BLaER1 treated with 17β-estradiol and CSF1 and Interleukin-3, amounts not matched to agents 10 nM and 100 nM (cell line): ENCODE data around the gene NSMCE1.

Experiments used
- H3K27ac ChIP-seq, 11 experiments: shearing (Covaris generic); formaldehyde crosslinking; 2 replicates each; pipeline ENCODE4 v1.8.1; 2022
- H3K27me3 ChIP-seq, 11 experiments: shearing (Covaris generic); formaldehyde crosslinking; 2 replicates each; pipeline ENCODE4 v1.8.1; 2022
- H3K36me3 ChIP-seq, 11 experiments: shearing (Covaris generic); formaldehyde crosslinking; 2 replicates each; pipeline ENCODE4 v1.8.1; 2022
- H3K4me1 ChIP-seq, 10 experiments: shearing (Covaris generic); formaldehyde crosslinking; 2 replicates each; pipeline ENCODE4 v1.8.1; 2022
- H3K4me2 ChIP-seq, 11 experiments: shearing (Covaris generic); formaldehyde crosslinking; 2 replicates each; pipeline ENCODE4 v1.8.1; 2022
- H3K4me3 ChIP-seq, 10 experiments: shearing (Covaris generic); formaldehyde crosslinking; 2 replicates each; pipeline ENCODE4 v1.8.1; 2022
- H3K9ac ChIP-seq, 11 experiments: shearing (Covaris generic); formaldehyde crosslinking; 2 replicates each; pipeline ENCODE4 v1.8.1; 2022
- H3K9me3 ChIP-seq, 11 experiments: shearing (Covaris generic); formaldehyde crosslinking; replicated peaks in 1 of 11; 2 replicates each; pipeline ENCODE4 v1.8.1; 2022
- H4K20me1 ChIP-seq, 11 experiments: shearing (Covaris generic); formaldehyde crosslinking; 2 replicates each; pipeline ENCODE4 v1.8.1; 2022
- Cebpa-rat ChIP-seq, 11 experiments: shearing (Covaris generic); IDR thresholded peaks; 2 replicates each; pipeline ENCODE4 v1.8.1; 2022

NSMCE1 gene

DNA sequence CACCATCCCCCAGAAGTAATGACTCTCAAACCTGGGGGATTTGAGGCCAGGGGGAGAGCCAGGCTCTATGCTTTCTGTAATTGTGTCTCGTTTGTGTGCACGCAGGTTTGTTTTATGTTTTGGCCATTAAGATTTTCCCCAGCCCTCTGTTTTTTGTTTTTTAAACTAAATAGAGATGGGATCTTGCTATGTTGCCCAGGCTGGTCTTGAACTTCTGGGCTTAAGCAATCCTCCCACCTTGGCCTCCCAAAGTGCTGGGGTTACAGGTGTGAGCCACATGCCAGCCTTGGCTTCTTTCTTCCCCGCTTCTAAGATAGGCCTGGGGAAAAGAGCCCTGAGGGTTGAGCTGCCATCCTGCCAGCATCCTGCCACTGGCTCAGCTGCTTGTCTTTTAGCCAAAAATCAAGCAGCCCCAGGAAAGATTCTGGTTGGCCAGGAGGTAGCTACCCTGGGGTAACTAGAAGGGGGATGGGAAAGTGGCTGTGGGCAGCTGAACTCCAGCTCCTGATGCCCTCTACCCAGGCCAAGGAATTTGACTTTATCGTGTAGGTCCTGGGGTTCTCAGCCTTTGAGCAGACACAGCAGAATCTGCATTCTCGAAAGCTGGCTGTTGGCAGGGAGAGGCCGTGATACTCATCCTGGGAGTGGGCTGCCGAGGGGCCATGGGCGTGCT, 46.9 kb downstream of the NSMCE1 start:
- peak overlapping the region in 3 of 11 experiments; percentile 8 to 42 (median 40); a peak in 3 of 22 replicates for H3K9ac ChIP-seq
- H3K4me3 ChIP-seq, result no peak overlapping the region
- peaks cover 0 to 8% (median 0%) of the 10 kb centered on the region in 11 experiments; a peak in 3 of 22 replicates for H3K27me3 ChIP-seq
- peak overlapping the region in 6 of 11 experiments; percentile 10 to 83 (median 54); a peak in 10 of 22 replicates for H3K27ac ChIP-seq
- H4K20me1 ChIP-seq, result peaks cover 0 to 35% (median 0%) of the 10 kb centered on the region in 11 experiments; a peak in 4 of 22 replicates
- no peaks in the 10 kb centered on the region for H3K9me3 ChIP-seq
- H3K36me3 ChIP-seq, result peaks cover 0 to 42% (median 10%) of the 10 kb centered on the region in 11 experiments; a peak in 10 of 22 replicates
- H3K4me2 ChIP-seq, result peak overlapping the region in 10 of 11 experiments; percentile 27 to 94 (median 68); a peak in 19 of 22 replicates
- peaks cover 24 to 87% (median 76%) of the 10 kb centered on the region in 10 experiments for H3K4me1 ChIP-seq
- TF ChIP-seq Cebpa-rat (IDR thresholded peaks at IDR 0.05), result no peak

- H3K9me3 ChIP-seq, result no peaks in the 10 kb centered on the region
- peaks cover 18 to 80% (median 69%) of the 10 kb centered on the region in 10 experiments for H3K4me1 ChIP-seq
- no peak for TF ChIP-seq Cebpa-rat (IDR thresholded peaks at IDR 0.05)
- H3K4me3 ChIP-seq, result no peak overlapping the region
- peaks cover 0 to 50% (median 10%) of the 10 kb centered on the region in 11 experiments; a peak in 13 of 22 replicates for H3K36me3 ChIP-seq
- no peak overlapping the region for H3K9ac ChIP-seq
- H3K27ac ChIP-seq, result no peak overlapping the region
- H4K20me1 ChIP-seq, result peaks cover 0 to 28% (median 0%) of the 10 kb centered on the region in 11 experiments; a peak in 3 of 22 replicates
- H3K27me3 ChIP-seq, result peaks cover 0 to 6% (median 0%) of the 10 kb centered on the region in 11 experiments; a peak in 3 of 22 replicates
- peak overlapping the region in 2 of 11 experiments; percentile 12 to 69; a peak in 1 of 22 replicates for H3K4me2 ChIP-seq
Measured at GRCh38 chr16:27220991-27221390, 47.6 kb downstream of the NSMCE1 start.

- Histone ChIP-seq H3K27me3 (peaks cover 0 to 6% (median 0%) of the 10 kb centered on the region in 11 experiments; a peak in 1 of 22 replicates), H3K9ac (no peak overlapping the region), H3K27ac (no peak overlapping the region), H3K9me3 (no peaks in the 10 kb centered on the region), H3K4me2 (peak overlapping the region in 4 of 11 experiments; percentile 69 to 82 (median 80); a peak in 3 of 22 replicates), H3K36me3 (peaks cover 0 to 54% (median 15%) of the 10 kb centered on the region in 11 experiments; a peak in 13 of 22 replicates), H4K20me1 (peaks cover 0 to 26% (median 0%) of the 10 kb centered on the region in 11 experiments; a peak in 3 of 22 replicates), H3K4me1 (peaks cover 14 to 75% (median 65%) of the 10 kb centered on the region in 10 experiments), H3K4me3 (no peak overlapping the region)
- no peak for TF ChIP-seq Cebpa-rat (IDR thresholded peaks at IDR 0.05)
Measured at GRCh38 chr16:27220527-27220926, 48.0 kb downstream of the NSMCE1 start.

DNA sequence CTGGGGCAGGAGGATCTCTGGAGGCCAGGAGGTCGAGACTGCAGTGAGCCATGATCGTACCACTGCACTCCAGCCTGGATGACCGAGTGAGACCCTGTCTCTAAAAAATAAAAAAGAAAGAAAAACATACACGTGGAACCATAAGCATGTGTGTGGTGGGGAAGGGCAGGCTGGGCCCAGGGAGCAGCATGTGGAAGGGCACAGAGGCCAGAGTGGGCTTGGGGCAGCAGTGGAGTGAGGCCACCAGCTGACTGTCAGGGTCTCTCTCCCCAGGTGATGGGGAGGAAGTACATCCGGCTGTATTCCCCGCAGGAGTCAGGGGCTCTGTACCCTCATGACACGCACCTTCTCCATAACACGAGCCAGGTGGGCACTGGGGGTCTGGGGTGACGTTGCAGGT, 48.5 kb downstream of the NSMCE1 start:
- Histone ChIP-seq H3K27ac (peak overlapping the region in 1 of 11 experiments; percentile 46; a peak in 2 of 22 replicates), H3K9me3 (no peaks in the 10 kb centered on the region), H3K4me1 (peaks cover 11 to 71% (median 61%) of the 10 kb centered on the region in 10 experiments; a peak in 19 of 20 replicates), H3K9ac (no peak overlapping the region), H3K4me3 (no peak overlapping the region), H4K20me1 (peaks cover 0 to 22% (median 0%) of the 10 kb centered on the region in 11 experiments; a peak in 3 of 22 replicates), H3K36me3 (peaks cover 0 to 58% (median 19%) of the 10 kb centered on the region in 11 experiments; a peak in 15 of 22 replicates), H3K27me3 (peaks cover 0 to 6% (median 0%) of the 10 kb centered on the region in 11 experiments; a peak in 1 of 22 replicates), H3K4me2 (peak overlapping the region in 4 of 11 experiments; percentile 69 to 82 (median 80); a peak in 6 of 22 replicates)
- no peak for TF ChIP-seq Cebpa-rat (IDR thresholded peaks at IDR 0.05)

- Histone ChIP-seq H3K4me3 (no peak overlapping the region; a peak in 1 of 20 replicates), H3K4me1 (peaks cover 11 to 70% (median 58%) of the 10 kb centered on the region in 10 experiments; a peak in 19 of 20 replicates), H3K27ac (peak overlapping the region in 7 of 11 experiments; percentile 5 to 52 (median 46); a peak in 10 of 22 replicates), H3K4me2 (peak overlapping the region; percentile 15 to 82 (median 69); a peak in 19 of 22 replicates), H3K36me3 (peaks cover 4 to 53% (median 14%) of the 10 kb centered on the region in 11 experiments; a peak in 15 of 22 replicates), H3K9ac (peak overlapping the region; percentile 6 to 62 (median 31); a peak in 15 of 22 replicates), H4K20me1 (peaks cover 0 to 13% (median 0%) of the 10 kb centered on the region in 11 experiments; a peak in 3 of 22 replicates), H3K27me3 (peaks cover 0 to 6% (median 0%) of the 10 kb centered on the region in 11 experiments; a peak in 1 of 22 replicates), H3K9me3 (no peaks in the 10 kb centered on the region)
- no peak for TF ChIP-seq Cebpa-rat (IDR thresholded peaks at IDR 0.05)
Measured at GRCh38 chr16:27219161-27219560, 49.4 kb downstream of the NSMCE1 start.

GRCh38 chr16:27218756-27219155, 49.8 kb downstream of the NSMCE1 start:
- Histone ChIP-seq H3K27me3 (peaks cover 0 to 6% (median 0%) of the 10 kb centered on the region in 11 experiments; a peak in 2 of 22 replicates), H3K4me3 (no peak overlapping the region), H3K27ac (peak overlapping the region in 6 of 11 experiments; percentile 5 to 52 (median 46); a peak in 8 of 22 replicates), H3K36me3 (peaks cover 4 to 52% (median 10%) of the 10 kb centered on the region in 11 experiments; a peak in 14 of 22 replicates), H4K20me1 (peaks cover 0 to 12% (median 0%) of the 10 kb centered on the region in 11 experiments; a peak in 3 of 22 replicates), H3K4me1 (peaks cover 12 to 70% (median 58%) of the 10 kb centered on the region in 10 experiments; a peak in 19 of 20 replicates), H3K9ac (peak overlapping the region; percentile 6 to 62 (median 31); a peak in 14 of 22 replicates), H3K9me3 (no peaks in the 10 kb centered on the region), H3K4me2 (peak overlapping the region in 10 of 11 experiments; percentile 15 to 82 (median 69); a peak in 19 of 22 replicates)
- TF ChIP-seq Cebpa-rat (IDR thresholded peaks at IDR 0.05), result no peak

- peaks cover 0 to 5% (median 0%) of the 10 kb centered on the region in 11 experiments; a peak in 2 of 22 replicates for H4K20me1 ChIP-seq
Measured at GRCh38 chr16:27217256-27217655, 51.3 kb downstream of the NSMCE1 start.

DNA sequence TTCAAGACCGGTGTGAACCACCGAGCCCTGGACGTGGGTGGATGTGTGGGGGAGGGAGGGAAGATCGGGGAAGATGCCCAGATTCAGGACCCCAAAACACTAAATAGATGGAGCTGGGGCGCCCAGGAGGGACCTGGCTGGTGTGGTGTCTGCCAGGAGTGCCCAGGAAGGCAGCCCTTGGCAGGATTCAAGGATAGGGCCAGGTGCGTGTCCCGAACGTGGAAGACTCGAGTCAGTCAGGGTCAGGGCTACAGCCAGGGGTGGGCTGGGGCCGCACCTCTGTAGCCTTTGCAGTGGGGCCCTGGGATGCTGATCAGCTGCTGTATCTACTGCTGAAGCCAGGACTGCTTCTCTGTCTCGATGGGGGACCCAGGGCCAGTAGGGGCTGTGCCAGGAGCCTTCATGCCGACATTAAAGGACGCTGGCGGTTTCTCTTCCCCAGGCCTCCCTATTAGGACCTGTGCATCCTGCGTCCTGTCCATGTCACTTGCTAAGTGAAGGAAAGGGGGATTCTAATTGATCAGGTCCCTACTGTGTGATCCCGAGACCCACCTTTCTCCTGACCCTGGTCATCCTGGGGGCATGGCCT, 52.2 kb downstream of the NSMCE1 start:
- TF ChIP-seq Cebpa-rat (IDR thresholded peaks at IDR 0.05), result no peak
- peaks cover 0 to 65% (median 52%) of the 10 kb centered on the region in 10 experiments; a peak in 17 of 20 replicates for H3K4me1 ChIP-seq
- H3K4me3 ChIP-seq, result no peak overlapping the region
- H3K36me3 ChIP-seq, result peaks cover 6 to 67% (median 16%) of the 10 kb centered on the region in 11 experiments; a peak in 17 of 22 replicates
- no peak overlapping the region for H3K4me2 ChIP-seq
- H3K27ac ChIP-seq, result no peak overlapping the region
- peaks cover 0 to 12% (median 0%) of the 10 kb centered on the region in 11 experiments; a peak in 1 of 22 replicates for H3K27me3 ChIP-seq
- peaks cover 0 to 5% (median 0%) of the 10 kb centered on the region in 11 experiments; a peak in 1 of 22 replicates for H4K20me1 ChIP-seq
- H3K9ac ChIP-seq, result no peak overlapping the region
- no peaks in the 10 kb centered on the region for H3K9me3 ChIP-seq

More at GRCh38 chr16:27217256-27217655, 51.3 kb downstream of the NSMCE1 start:
- H3K27ac ChIP-seq, result 0 out of 22 replicates have a peak overlapping the region, but pooled peaks of 1 of the 11 experiments have one; percentile 4
- no peak overlapping the region for H3K9ac ChIP-seq
- H3K4me2 ChIP-seq, result no peak overlapping the region
- peaks cover 2 to 70% (median 58%) of the 10 kb centered on the region in 10 experiments; a peak in 19 of 20 replicates for H3K4me1 ChIP-seq
- H3K36me3 ChIP-seq, result peaks cover 5 to 59% (median 11%) of the 10 kb centered on the region in 11 experiments; a peak in 15 of 22 replicates
- TF ChIP-seq Cebpa-rat (IDR thresholded peaks at IDR 0.05), result no peak
- peaks cover 0 to 12% (median 0%) of the 10 kb centered on the region in 11 experiments; a peak in 1 of 22 replicates for H3K27me3 ChIP-seq
- no peaks in the 10 kb centered on the region for H3K9me3 ChIP-seq
- no peak overlapping the region for H3K4me3 ChIP-seq
